C4-2B (cell line): ENCODE measurements around the gene PRKAG2.

ENCODE experiments used
- H3K27ac ChIP-seq: fragments of 450-650 bp; 2 replicates; pipeline ENCODE4 v1.5.1; 2017
- ZFX ChIP-seq: fragments of 450-650 bp; IDR thresholded peaks from 2 replicates; pipeline ENCODE4 v1.6.1; 2017
- TF ChIP-seq, protein P1 (sequence below): fragments of 450-650 bp; conservative IDR thresholded peaks from 2 replicates; pipeline ENCODE4 v1.5.1; 2017; ENCODE audit warnings: mild to moderate bottlenecking

Gene PRKAG2

DNA sequence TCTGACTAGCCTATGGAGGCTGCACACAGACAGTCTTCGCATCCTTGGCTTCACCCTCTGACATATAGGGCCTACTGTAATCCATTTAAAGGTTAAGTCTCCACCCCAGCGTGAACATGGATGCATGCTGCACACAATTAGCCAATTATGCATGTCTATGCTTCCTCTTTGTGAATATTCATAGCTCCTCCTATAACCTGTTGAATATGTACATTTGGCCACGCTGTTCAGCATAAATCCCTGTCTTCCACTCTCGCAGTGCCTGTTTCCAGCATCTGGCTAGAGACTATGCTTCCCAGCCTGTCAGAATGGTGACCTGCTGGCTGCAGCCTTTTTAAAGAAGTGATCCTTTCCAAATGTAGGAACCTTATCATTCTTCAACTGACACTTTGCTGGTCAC, 106.7 kb downstream of the PRKAG2 start:
- no peak overlapping the region for H3K27ac ChIP-seq
- TF ChIP-seq, protein P1, sequence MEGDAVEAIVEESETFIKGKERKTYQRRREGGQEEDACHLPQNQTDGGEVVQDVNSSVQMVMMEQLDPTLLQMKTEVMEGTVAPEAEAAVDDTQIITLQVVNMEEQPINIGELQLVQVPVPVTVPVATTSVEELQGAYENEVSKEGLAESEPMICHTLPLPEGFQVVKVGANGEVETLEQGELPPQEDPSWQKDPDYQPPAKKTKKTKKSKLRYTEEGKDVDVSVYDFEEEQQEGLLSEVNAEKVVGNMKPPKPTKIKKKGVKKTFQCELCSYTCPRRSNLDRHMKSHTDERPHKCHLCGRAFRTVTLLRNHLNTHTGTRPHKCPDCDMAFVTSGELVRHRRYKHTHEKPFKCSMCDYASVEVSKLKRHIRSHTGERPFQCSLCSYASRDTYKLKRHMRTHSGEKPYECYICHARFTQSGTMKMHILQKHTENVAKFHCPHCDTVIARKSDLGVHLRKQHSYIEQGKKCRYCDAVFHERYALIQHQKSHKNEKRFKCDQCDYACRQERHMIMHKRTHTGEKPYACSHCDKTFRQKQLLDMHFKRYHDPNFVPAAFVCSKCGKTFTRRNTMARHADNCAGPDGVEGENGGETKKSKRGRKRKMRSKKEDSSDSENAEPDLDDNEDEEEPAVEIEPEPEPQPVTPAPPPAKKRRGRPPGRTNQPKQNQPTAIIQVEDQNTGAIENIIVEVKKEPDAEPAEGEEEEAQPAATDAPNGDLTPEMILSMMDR = no peak
- TF ChIP-seq ZFX = no peak

DNA sequence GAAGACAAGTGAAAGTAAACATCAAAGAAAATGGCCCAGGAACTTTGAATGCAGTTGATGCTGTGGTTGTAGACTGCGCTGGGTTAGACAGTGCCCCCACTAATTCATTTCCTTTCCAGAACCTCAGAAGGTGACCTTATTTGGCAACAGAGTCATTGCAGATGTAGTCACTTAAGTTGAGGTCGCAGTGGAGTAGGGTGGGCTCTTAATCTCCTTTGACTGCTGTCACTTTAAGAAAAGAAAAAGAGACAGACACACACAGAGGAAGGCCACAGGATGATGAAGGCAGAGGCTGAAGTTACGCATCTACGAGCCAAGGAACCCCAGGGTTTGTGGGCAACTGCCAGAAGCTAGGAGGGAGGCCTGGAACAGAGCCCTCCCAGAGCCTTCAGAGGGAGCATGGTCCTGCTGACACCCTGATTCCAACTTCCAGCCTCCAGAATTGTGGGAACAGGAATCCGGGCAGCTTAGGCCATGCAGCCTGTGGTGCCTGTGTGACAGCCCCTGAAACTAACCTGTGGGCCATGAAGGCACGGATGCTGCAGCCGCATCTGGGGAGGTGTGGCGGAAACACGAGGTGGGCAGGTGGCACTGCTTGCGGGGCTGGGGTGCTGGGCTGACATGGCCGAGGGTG, 107.6 kb downstream of the PRKAG2 start:
- no peak overlapping the region for H3K27ac ChIP-seq
- TF ChIP-seq ZFX = no peak
- TF ChIP-seq, protein P1 = no peak

DNA sequence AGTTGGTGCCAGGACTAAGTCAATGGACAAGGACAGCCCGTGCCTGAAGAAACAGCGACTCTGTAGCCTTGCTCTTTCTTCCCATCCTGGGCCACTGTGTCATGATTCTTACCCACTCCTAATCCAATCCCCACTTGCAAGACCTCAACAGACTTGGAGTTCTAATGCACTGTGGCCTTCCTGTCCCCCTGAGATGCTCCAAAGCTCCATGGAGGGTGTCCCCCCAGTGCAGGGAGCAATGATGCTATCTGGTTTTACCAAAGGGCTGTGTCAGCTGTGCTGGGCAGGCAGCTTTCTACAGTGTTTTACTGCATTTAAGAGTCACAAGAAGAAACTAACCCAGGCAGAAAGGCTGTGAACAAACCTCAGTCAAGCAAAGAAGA, 108.1 kb downstream of the PRKAG2 start:
- TF ChIP-seq, protein P1 = no peak
- H3K27ac ChIP-seq = no peak overlapping the region

DNA sequence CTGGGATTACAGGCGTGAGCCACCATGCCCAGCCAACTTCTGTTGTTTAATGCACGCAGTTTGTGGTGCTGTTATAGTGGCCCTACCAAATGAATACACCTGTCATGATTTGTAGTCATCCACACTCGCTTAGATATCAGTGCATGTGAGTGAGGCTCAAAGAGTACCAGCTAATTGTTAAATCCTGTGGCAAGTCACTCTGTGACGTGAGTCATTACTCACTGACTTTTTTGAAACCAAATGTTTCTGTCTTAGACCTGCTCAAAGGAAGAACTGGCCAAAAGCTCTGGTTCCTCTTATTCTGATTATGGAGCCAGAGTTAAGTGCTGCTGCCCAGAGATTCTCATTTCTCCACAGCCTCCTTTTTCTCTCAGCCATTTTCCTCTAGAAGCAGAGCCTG, 109.4 kb downstream of the PRKAG2 start:
- no peak for TF ChIP-seq ZFX
- TF ChIP-seq, protein P1 = no peak
- H3K27ac ChIP-seq = no peak overlapping the region

DNA sequence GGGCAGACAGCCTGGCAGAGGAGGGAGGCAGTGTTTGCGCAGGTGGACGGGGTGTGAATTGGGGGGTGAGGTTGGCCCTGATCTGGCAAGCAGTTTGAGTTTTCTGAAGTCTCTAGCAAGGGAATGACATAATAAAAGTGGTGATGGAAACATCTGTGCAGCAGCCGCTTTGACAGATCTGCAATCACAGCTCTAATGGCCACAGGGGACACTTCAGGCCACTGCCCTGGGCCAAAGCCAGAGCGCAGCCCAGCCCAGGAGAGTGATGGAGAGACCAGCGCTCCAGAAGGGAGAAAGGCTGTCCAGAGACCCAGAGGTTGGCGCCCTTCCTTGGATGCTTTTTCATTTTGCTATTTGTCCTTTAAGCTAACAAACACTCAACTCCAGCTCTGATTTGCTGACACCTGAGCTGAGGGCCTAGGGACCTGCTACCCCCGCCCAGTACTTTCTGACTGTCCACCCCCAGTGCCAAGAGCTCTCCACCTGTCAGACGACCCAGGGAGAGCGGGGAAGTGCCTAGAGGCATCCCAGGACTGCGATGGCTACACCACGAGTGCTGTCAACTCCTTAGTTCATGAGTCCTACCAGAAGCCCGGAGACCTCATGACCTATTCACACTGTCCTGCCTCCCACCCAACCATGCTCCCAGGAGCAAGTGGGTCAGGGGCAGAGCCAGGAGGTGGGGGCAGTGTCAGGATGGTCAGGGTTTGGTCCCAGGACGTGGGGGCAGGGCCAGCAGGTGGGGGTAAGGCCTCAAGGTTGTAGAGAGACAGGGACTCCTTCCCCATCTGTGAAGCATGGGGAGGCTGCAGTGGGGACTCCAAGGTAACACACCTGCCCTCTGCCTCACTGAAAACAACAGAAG, 112.6 kb downstream of the PRKAG2 start:
- no peak for TF ChIP-seq ZFX
- TF ChIP-seq, protein P1 = no peak

DNA sequence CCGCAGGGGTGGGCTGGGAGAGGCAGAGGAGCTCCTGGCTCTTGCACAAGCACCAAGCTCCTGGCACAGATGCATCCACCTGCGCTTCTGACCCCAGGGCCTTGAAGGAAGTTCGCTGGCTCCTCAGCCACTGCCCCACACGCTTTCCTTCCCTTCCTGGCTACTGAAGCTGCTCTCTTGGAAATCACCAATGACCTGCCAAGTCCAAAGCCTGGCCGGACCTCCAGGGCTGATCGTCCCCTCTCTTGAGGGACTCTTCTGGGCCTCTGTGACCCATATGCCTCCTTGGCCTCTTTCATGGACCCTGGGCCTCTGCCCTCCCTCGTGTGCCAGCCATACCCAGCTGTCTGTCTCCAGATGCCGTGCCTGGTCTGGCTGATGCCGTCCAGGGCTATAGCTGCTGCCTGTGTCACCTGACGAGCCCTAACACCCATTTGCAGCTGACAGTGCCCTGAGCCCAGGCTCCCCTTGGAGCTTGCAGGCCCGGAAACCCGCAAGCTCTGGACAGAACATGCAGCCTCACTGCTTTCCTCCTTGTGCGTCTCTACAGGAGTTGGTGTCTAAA, 113.4 kb downstream of the PRKAG2 start:
- TF ChIP-seq, protein P1 = no peak
- no peak for TF ChIP-seq ZFX
- H3K27ac ChIP-seq = no peak overlapping the region

More for the DNA sequence above, 112.6 kb downstream of the PRKAG2 start:
- H3K27ac ChIP-seq = no peak overlapping the region

DNA sequence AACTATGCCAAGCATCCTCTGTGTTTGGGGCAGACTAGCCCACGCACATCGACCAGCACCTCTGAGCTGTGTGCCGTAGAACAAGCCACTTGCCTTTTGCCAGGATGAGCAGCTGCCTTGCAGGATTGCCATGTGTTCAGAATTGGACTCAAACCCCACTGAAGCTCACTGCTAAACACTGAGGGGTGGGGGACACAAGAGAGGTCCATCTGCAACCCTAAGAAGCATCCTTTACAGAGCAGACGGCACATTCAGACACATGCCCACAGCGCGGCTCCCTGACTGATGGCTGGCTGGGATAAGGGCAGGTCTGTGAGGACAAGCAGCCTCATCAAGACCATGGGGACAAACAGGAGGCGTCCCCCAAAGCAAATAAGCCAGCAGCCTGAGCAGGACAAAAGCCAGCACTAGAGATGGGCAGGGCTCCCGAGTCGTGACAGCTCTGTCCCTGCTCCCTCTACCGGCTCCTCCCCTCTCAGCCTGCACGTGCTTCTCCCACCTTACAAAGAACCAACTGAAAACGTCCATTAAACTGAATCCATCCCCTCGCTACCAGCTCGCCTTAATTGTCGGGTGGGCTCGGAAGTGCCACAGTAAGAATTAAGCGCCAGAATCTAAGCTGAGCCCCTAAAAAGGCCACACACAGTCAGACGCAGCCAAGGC, 114.2 kb downstream of the PRKAG2 start:
- TF ChIP-seq, protein P1 = no peak
- TF ChIP-seq ZFX = no peak
- H3K27ac ChIP-seq = no peak overlapping the region
